Panc1 (cell line): Measurements from ENCODE around the gene FBN1. TPM values are rescaled to one million over a fixed set of nuclear protein-coding genes. Genes with fewer than 3 reads are reported as not detected.

Experiments used
- ATAC-seq: fragments of 200-7000 bp; cut with Tn5 transposase; 2 replicates; pipeline ENCODE4 v1.9.1; 2020; ENCODE audit warnings: mild to moderate bottlenecking, moderate library complexity
- BruUV-seq: library from RNA; stranded (reverse); fragments of 400-500 nt; replicated peaks from 2 replicates; lab custom pipeline; 2021; lab: Mats Ljungman, UMichigan
- CTCF ChIA-PET: fragments of 300-600 bp; sonication (Branson Sonifier 250); formaldehyde crosslinking; loops from one replicate; lab custom pipeline; 2022; ENCODE audit warnings: antibody characterized with exemption; lab: Charles Lee
- POLR2A ChIA-PET: fragments of 300-600 bp; sonication (Branson Sonifier 250); formaldehyde crosslinking; loops from one replicate; lab custom pipeline; 2022; ENCODE audit warnings: antibody characterized with exemption; lab: Charles Lee
- DNase-seq: peaks from one replicate; pipeline ENCODE4 v3.0.0-alpha.2; 2010; ENCODE audit warnings: low read depth, low spot score
- H3K27ac ChIP-seq: 2 replicates; pipeline ENCODE4 v1.5.1; 2011; ENCODE audit warnings: mild to moderate bottlenecking, low read length, inconsistent platforms
- H3K27me3 ChIP-seq: fragments of 200-500 bp; sonication (Bioruptor generic); 2 replicates; pipeline ENCODE4 v1.6.0; 2014; ENCODE audit warnings: low read length, inconsistent platforms; ENCODE audit not compliant: control insufficient read depth, insufficient read depth
- H3K36me3 ChIP-seq: fragments of 200-500 bp; sonication (Bioruptor generic); 2 replicates; pipeline ENCODE4 v1.5.1; 2014; ENCODE audit warnings: inconsistent platforms, mild to moderate bottlenecking, low read length, moderate library complexity; ENCODE audit not compliant: control insufficient read depth, insufficient read depth
- H3K4me1 ChIP-seq: 2 replicates; pipeline ENCODE4 v1.5.1; 2011; ENCODE audit warnings: inconsistent platforms, mild to moderate bottlenecking, low read length, moderate library complexity; ENCODE audit not compliant: control insufficient read depth, insufficient read depth
- H3K4me3 ChIP-seq, 2 experiments: 2 replicates each; pipeline ENCODE4 v1.5.1; 2011 to 2012; ENCODE audit warnings: low read depth in 2 of 2, low read length in 2 of 2, mild to moderate bottlenecking in 2 of 2, inconsistent platforms in 1 of 2, moderate library complexity in 1 of 2
- H3K9me3 ChIP-seq: fragments of 200-500 bp; sonication (Bioruptor generic); 2 replicates; pipeline ENCODE4 v1.5.1; 2014; ENCODE audit warnings: low read depth, mild to moderate bottlenecking, inconsistent platforms, low read length, moderate library complexity; ENCODE audit not compliant: control insufficient read depth, insufficient read depth
- CTCF ChIP-seq: fragments of 450-650 bp; IDR thresholded peaks from 2 replicates; pipeline ENCODE4 v1.5.1; 2017; ENCODE audit warnings: mild to moderate bottlenecking
- POLR2AphosphoS5 ChIP-seq: IDR thresholded peaks from 2 replicates; pipeline ENCODE4 v1.6.1; 2012; ENCODE audit warnings: mild to moderate bottlenecking, low read depth, low read length, moderate library complexity
- REST ChIP-seq, 2 experiments: IDR thresholded peaks; 2 replicates each; pipeline ENCODE4 v1.6.1; 2011 to 2012; ENCODE audit warnings: low read depth in 2 of 2, control low read depth in 1 of 2, low read length in 1 of 2, mild to moderate bottlenecking in 1 of 2, moderate library complexity in 1 of 2; ENCODE audit not compliant: insufficient read depth in 1 of 2
- SIN3A ChIP-seq: IDR thresholded peaks from 2 replicates; pipeline ENCODE4 v1.6.1; 2012; ENCODE audit warnings: low read depth, mild to moderate bottlenecking, low read length, moderate library complexity, borderline replicate concordance; ENCODE audit not compliant: insufficient read depth
- TCF7L2 ChIP-seq: IDR thresholded peaks from 2 replicates; pipeline ENCODE4 v1.6.1; 2011; ENCODE audit warnings: mild to moderate bottlenecking, low read depth, low read length, inconsistent platforms
- in situ Hi-C: cut with HindIII; loops from 2 replicates; pipeline ENCODE4 v1.10.0; 2016; ENCODE audit warnings: low sequenced_read_pairs, low pct_unique_long_range_greater_than_20kb
- intact Hi-C: fragments of 100-400 bp; cut with micrococcal nuclease; formaldehyde crosslinking; loops from one replicate; pipeline ENCODE4 v1.10.0; 2022; ENCODE audit not compliant: unreplicated experiment
- total RNA-seq: library from RNA; stranded (reverse); gene quantifications from one replicate; pipeline ENCODE4 v1.2.1, GENCODE V29; 2021; ENCODE audit not compliant: unreplicated experiment

FBN1 gene
- total RNA-seq, 1 experiment from 2014 or later, result 0.46 TPM

- CTCF ChIA-PET, result no interaction called here
- H3K4me1 ChIP-seq, result no peaks in the 10 kb centered on the region
- no peak overlapping the region for H3K27ac ChIP-seq
- no peaks in the 10 kb centered on the region for H3K9me3 ChIP-seq
- H3K27me3 ChIP-seq, result no peaks in the 10 kb centered on the region
- POLR2A ChIA-PET, result no interaction called here
- ATAC-seq (no peak), DNase-seq (no peak)
- H3K36me3 ChIP-seq, result no peaks in the 10 kb centered on the region
- in situ Hi-C loops, result no loop called here
- no peak overlapping the region for H3K4me3 ChIP-seq
- intact Hi-C loops, result no loop called here
- TF ChIP-seq REST (IDR thresholded peaks at IDR 0.05; ENCODE audit: insufficient read depth in 1 of 2, low read depth in 2 of 2, low read length in 1 of 2) (no peak), POLR2AphosphoS5 (no peak), TCF7L2 (no peak), SIN3A (no peak), CTCF (no peak)
- BruUV-seq, result no TSS peak
Observed at GRCh38 chr15:48402427-48403177, 242.9 kb downstream of the FBN1 start.

GRCh38 chr15:48400086-48400485, 245.4 kb downstream of the FBN1 start:
- POLR2A ChIA-PET, result no interaction called here

More at GRCh38 chr15:48400086-48400485, 245.4 kb downstream of the FBN1 start:
- no peak for ATAC-seq
- no peak overlapping the region for H3K27ac ChIP-seq
- no peaks in the 10 kb centered on the region for H3K27me3 ChIP-seq
- H3K4me1 ChIP-seq, result no peaks in the 10 kb centered on the region
- H3K4me3 ChIP-seq, result no peak overlapping the region
- CTCF ChIA-PET, result no interaction called here
- in situ Hi-C loops, result no loop called here
- no peak for DNase-seq
- no peaks in the 10 kb centered on the region for H3K36me3 ChIP-seq
- H3K9me3 ChIP-seq, result no peaks in the 10 kb centered on the region
- intact Hi-C loops, result no loop called here
- TF ChIP-seq TCF7L2 (no peak), POLR2AphosphoS5 (no peak), CTCF (no peak), SIN3A (no peak), REST (IDR thresholded peaks at IDR 0.05; ENCODE audit: insufficient read depth in 1 of 2, low read depth in 2 of 2, low read length in 1 of 2) (no peak)
- BruUV-seq, result no TSS peak
